BE2C (cell line): ENCODE measurements around the gene MRPL34.

Experiments
- DNase-seq: peaks from one replicate; pipeline ENCODE4 v3.0.0-alpha.2; 2020
- H3K27me3 ChIP-seq: fragments of 250-450 bp; sonication (Bioruptor Pico); 2 replicates; pipeline ENCODE4 v1.5.1; 2020; ENCODE audit warnings: mild to moderate bottlenecking
- H3K36me3 ChIP-seq: fragments of 250-450 bp; sonication (Bioruptor Pico); 2 replicates; pipeline ENCODE4 v1.5.1; 2020; ENCODE audit warnings: mild to moderate bottlenecking
- H3K4me1 ChIP-seq: fragments of 250-450 bp; sonication (Bioruptor Pico); 2 replicates; pipeline ENCODE4 v1.5.1; 2020
- H3K4me3 ChIP-seq: 2 replicates; pipeline ENCODE4 v1.5.1; 2011; ENCODE audit warnings: low read depth, low read length
- H3K9me3 ChIP-seq: fragments of 250-450 bp; sonication (Bioruptor Pico); 2 replicates; pipeline ENCODE4 v1.5.1; 2020
- TF ChIP-seq, protein P1 (sequence below): IDR thresholded peaks from 2 replicates; pipeline ENCODE4 v1.5.1; 2012; ENCODE audit warnings: mild to moderate bottlenecking, low read depth, low read length

Gene MRPL34

DNA sequence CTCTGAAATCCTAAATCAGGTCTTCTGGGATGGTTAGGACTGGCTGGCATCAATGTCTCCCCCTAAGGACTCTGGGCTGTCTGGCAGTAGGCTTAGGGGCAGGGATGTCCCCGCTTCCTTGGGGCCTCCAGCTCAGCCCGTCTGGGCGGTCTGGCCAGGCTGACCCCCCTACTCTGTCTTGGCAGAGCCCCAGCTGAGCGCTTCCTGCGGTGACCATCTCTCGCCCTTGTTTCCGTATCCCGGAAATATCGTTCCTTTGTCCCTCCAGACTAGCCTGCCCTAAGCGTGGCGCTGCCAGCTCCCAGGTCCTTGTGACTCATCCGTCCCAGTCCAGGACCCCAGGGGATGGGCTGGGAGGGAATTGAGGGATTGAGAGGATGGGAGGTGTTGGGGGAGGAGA lies 43.0 kb downstream of the MRPL34 start:
- Histone ChIP-seq H3K36me3 (no peaks in the 10 kb centered on the region), H3K9me3 (no peaks in the 10 kb centered on the region), H3K27me3 (no peaks in the 10 kb centered on the region), H3K4me1 (no peaks in the 10 kb centered on the region), H3K4me3 (peak overlapping the region; percentile 38)
- TF ChIP-seq, protein P1, sequence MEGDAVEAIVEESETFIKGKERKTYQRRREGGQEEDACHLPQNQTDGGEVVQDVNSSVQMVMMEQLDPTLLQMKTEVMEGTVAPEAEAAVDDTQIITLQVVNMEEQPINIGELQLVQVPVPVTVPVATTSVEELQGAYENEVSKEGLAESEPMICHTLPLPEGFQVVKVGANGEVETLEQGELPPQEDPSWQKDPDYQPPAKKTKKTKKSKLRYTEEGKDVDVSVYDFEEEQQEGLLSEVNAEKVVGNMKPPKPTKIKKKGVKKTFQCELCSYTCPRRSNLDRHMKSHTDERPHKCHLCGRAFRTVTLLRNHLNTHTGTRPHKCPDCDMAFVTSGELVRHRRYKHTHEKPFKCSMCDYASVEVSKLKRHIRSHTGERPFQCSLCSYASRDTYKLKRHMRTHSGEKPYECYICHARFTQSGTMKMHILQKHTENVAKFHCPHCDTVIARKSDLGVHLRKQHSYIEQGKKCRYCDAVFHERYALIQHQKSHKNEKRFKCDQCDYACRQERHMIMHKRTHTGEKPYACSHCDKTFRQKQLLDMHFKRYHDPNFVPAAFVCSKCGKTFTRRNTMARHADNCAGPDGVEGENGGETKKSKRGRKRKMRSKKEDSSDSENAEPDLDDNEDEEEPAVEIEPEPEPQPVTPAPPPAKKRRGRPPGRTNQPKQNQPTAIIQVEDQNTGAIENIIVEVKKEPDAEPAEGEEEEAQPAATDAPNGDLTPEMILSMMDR = no peak
- peak; percentile 75 for DNase-seq

DNA sequence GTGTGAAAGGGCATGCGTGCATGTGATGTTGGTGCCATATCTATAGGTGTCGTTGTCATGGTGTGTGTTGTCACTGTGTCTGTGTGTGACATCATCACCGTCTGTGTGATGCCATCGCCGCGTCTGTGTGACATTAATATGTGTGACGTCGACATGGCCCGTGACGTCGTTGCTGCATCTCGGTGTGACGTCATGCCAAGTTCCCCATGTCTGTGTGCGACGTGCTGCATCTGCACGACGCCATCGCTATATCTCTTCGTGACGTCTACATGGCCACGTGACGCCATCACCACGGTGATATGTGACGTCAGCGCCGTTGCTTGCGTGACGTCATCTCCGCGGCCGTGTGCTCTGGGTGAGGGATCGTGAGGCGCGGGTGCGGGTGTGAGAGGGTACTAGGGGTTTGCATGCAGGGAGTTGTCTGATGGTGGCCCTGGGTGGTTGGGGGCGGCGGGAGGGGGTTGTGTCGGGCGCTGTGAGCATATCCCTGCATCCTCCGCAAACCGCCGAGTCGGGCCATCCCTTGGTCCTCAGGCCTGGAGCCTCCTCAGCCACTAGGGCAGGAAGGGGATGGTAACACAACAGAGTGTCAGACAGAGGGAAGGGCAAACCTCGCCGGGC lies 46.3 kb downstream of the MRPL34 start:
- no peaks in the 10 kb centered on the region for H3K4me1 ChIP-seq
- no peak overlapping the region for H3K4me3 ChIP-seq
- TF ChIP-seq, protein P1 = no peak

DNA sequence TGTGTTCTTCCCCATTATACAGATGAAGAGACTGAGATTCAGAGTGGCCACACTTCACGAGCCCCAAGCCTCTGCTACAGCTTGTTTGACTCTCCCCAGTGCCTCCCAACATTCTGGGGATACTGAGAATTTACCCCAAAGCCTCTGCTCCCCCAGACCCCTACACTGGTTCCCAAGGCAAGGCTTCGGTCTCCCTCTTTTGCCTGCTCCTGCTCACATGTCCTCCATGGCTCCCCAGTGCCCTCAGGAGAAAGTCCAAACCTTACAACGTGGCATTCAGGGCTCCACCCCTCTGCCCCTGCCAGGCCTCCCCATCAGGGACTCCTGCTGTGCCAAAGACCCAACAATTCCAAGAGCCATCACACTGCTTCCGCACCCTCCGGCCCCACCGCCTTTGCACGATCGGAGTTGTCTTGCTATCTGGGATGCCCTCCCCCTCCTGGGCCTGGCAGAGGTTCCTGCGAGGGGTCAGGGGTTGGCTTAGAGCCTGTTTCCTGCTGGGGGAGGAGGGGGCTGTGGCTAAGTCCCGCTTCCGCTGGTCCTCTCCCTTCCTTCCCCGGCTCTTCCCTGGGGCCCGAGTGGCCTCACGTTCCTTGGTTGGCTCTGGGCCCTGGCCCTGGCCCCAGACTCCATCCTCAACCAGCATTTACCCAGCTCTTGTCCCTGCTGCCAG lies 47.1 kb downstream of the MRPL34 start:
- TF ChIP-seq, protein P1 = no peak
- no peaks in the 10 kb centered on the region for H3K27me3 ChIP-seq
- no peaks in the 10 kb centered on the region for H3K36me3 ChIP-seq
- DNase-seq = no peak
- H3K9me3 ChIP-seq = no peaks in the 10 kb centered on the region
- no peaks in the 10 kb centered on the region for H3K4me1 ChIP-seq
- H3K4me3 ChIP-seq = no peak overlapping the region

More for the DNA sequence above, 46.3 kb downstream of the MRPL34 start:
- H3K36me3 ChIP-seq = no peaks in the 10 kb centered on the region
- no peaks in the 10 kb centered on the region for H3K9me3 ChIP-seq
- DNase-seq = no peak
- no peaks in the 10 kb centered on the region for H3K27me3 ChIP-seq

DNA sequence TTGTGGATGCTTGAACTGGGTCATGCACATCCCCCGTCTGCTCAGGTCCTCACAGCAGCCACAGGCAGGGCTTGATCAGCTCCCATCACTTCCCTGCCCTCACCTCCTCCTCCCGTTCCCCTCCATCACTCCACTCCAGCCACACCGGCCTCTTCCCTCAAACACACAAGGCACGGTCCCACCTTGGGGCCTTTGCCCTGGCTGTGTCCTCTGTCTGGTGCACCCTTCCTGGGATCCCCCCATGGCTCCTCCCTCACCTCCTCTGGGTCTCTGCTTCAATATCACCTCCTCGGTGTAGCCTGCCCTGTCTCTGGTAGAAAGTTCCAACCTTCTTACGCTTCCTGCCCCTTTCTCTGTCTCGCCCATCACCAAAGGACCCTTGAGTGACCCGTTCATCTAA lies 47.7 kb downstream of the MRPL34 start:
- TF ChIP-seq, protein P1 = no peak

More for the DNA sequence above, 47.7 kb downstream of the MRPL34 start:
- Histone ChIP-seq H3K36me3 (no peaks in the 10 kb centered on the region), H3K4me3 (no peak overlapping the region), H3K4me1 (no peaks in the 10 kb centered on the region), H3K9me3 (no peaks in the 10 kb centered on the region), H3K27me3 (no peaks in the 10 kb centered on the region)
- no peak for DNase-seq
